Smooth muscle cell (in vitro differentiated cells): ENCODE data around the gene COTL1. TPM values are rescaled to one million over a fixed set of nuclear protein-coding genes. Genes with fewer than 3 reads are reported as not detected.
"Not testable (repeated sequence)": the region's sequence is repeated elsewhere in the genome, so short reads cannot be mapped to it uniquely, and the experiment has no call there.

Source experiments
- DNase-seq: peaks from one replicate; lab custom pipeline; 2025; ENCODE audit not compliant: unreplicated experiment; lab: John Stamatoyannopoulos, UW
- H2AFZ ChIP-seq: fragments of 200-600 bp; sonication (generic); 2 replicates; pipeline ENCODE4 v1.6.0; 2016; ENCODE audit warnings: antibody characterized with exemption, low read depth, mild to moderate bottlenecking
- H3F3A ChIP-seq: fragments of 200-600 bp; sonication (generic); 2 replicates; pipeline ENCODE4 v1.6.0; 2017; ENCODE audit warnings: antibody characterized with exemption, low read depth
- H3K27ac ChIP-seq: fragments of 200-600 bp; sonication (generic); 2 replicates; pipeline ENCODE4 v1.5.1; 2016; ENCODE audit warnings: low read depth, mild to moderate bottlenecking
- H3K27me3 ChIP-seq: fragments of 200-600 bp; sonication (generic); 2 replicates; pipeline ENCODE4 v1.6.1; 2016; ENCODE audit warnings: low read depth, mild to moderate bottlenecking
- H3K36me3 ChIP-seq: fragments of 200-600 bp; sonication (generic); 2 replicates; pipeline ENCODE4 v1.5.1; 2016; ENCODE audit warnings: low read depth
- H3K4me1 ChIP-seq: fragments of 200-600 bp; sonication (generic); 2 replicates; pipeline ENCODE4 v1.5.1; 2016; ENCODE audit warnings: low read depth
- H3K4me2 ChIP-seq: fragments of 200-600 bp; sonication (generic); 2 replicates; pipeline ENCODE4 v1.6.0; 2016; ENCODE audit warnings: mild to moderate bottlenecking
- H3K4me3 ChIP-seq: fragments of 200-600 bp; sonication (generic); 2 replicates; pipeline ENCODE4 v1.5.1; 2016; ENCODE audit warnings: mild to moderate bottlenecking
- H3K79me2 ChIP-seq: fragments of 200-600 bp; sonication (generic); 2 replicates; pipeline ENCODE4 v1.6.0; 2016; ENCODE audit warnings: low read depth, mild to moderate bottlenecking
- H3K9ac ChIP-seq: fragments of 200-600 bp; sonication (generic); 2 replicates; pipeline ENCODE4 v1.6.0; 2016; ENCODE audit warnings: low read depth
- H3K9me3 ChIP-seq: fragments of 200-600 bp; sonication (generic); replicated peaks from 2 replicates; pipeline ENCODE4 v1.5.1; 2016; ENCODE audit warnings: low read depth
- H4K20me1 ChIP-seq: fragments of 200-600 bp; sonication (generic); 2 replicates; pipeline ENCODE4 v1.6.0; 2016; ENCODE audit warnings: low read depth
- CTCF ChIP-seq: fragments of 200-600 bp; sonication (generic); IDR thresholded peaks from 2 replicates; pipeline ENCODE4 v1.5.1; 2017; ENCODE audit warnings: borderline replicate concordance, mild to moderate bottlenecking, antibody characterized with exemption; ENCODE audit not compliant: insufficient read depth, poor library complexity, severe bottlenecking
- WGBS: methylation state at CpG from one replicate; pipeline ENCODE4 v1.1.7; 2016; ENCODE audit warnings: low lambda C conversion rate; 5-methylcytosine and 5-hydroxymethylcytosine counted together
- polyA plus RNA-seq: library from polyadenylated mRNA; unstranded; fragments of >200 nt; fragmentation: Nextera tagmentation; extraction: Ambion mirVana; gene quantifications from 2 replicates; pipeline ENCODE4 v1.2.1, GENCODE V29; 2016
- total RNA-seq: library from RNA; depleted of rRNA; stranded (reverse); fragments of >200 nt; gene quantifications from 2 replicates; pipeline ENCODE4 v1.2.3, GENCODE V29; 2014

The COTL1 gene
- total and polyA plus RNA-seq, 2 experiments from 2014 or later: 81.2 to 233 TPM

GRCh38 chr16:84518804-84519341, 99.0 kb downstream of the COTL1 start:
- Histone ChIP-seq H3K9ac (no peak overlapping the region), H3K4me3 (no peak overlapping the region), H3K4me1 (peaks cover 4% of the 10 kb centered on the region), H4K20me1 (no peaks in the 10 kb centered on the region), H3K36me3 (no peaks in the 10 kb centered on the region), H3K27me3 (no peaks in the 10 kb centered on the region), H3K4me2 (no peak overlapping the region), H3F3A (no peaks in the 10 kb centered on the region), H3K27ac (no peak overlapping the region), H2AFZ (no peak overlapping the region), H3K79me2 (no peaks in the 10 kb centered on the region), H3K9me3 (no peaks in the 10 kb centered on the region)
- 91% methylated on average over 17 of the region's 17 CpGs for WGBS
- no peak for DNase-seq
- TF ChIP-seq CTCF: no peak

- not testable (repeated sequence) for H3K27ac ChIP-seq, H3K27me3 ChIP-seq, H3K9me3 ChIP-seq, H3K36me3 ChIP-seq, H4K20me1 ChIP-seq, H3K4me2 ChIP-seq, H2AFZ ChIP-seq, H3K9ac ChIP-seq, H3K4me1 ChIP-seq, H3F3A ChIP-seq, H3K79me2 ChIP-seq, DNase-seq, H3K4me3 ChIP-seq
- 87% methylated on average over 3 of the region's 3 CpGs for WGBS
Measured at GRCh38 chr16:84518220-84518619, 99.7 kb downstream of the COTL1 start.

GRCh38 chr16:84517366-84517765, 100.5 kb downstream of the COTL1 start:
- no peaks in the 10 kb centered on the region for H3K79me2 ChIP-seq
- H3K4me3 ChIP-seq: no peak overlapping the region
- no peaks in the 10 kb centered on the region for H3K36me3 ChIP-seq
- WGBS: 71% methylated on average over 12 of the region's 12 CpGs
- H3F3A ChIP-seq: no peaks in the 10 kb centered on the region
- H3K4me2 ChIP-seq: no peak overlapping the region
- no peak for DNase-seq
- no peak for TF ChIP-seq CTCF
- H3K27ac ChIP-seq: no peak overlapping the region
- peaks cover 9% of the 10 kb centered on the region for H3K4me1 ChIP-seq
- H4K20me1 ChIP-seq: no peaks in the 10 kb centered on the region
- H3K9ac ChIP-seq: no peak overlapping the region
- H3K9me3 ChIP-seq: no peaks in the 10 kb centered on the region
- H3K27me3 ChIP-seq: no peaks in the 10 kb centered on the region
- H2AFZ ChIP-seq: no peak overlapping the region

Other genes starting within 250 kb of the COTL1 start
- 3.1 and 3.2 TPM in 2 replicates for gene ATP2C2, start 249.5 kb downstream of the COTL1 start, total RNA-seq
- gene ATP2C2, start 249.5 kb downstream of the COTL1 start, polyA plus RNA-seq: 1.6 and 4.1 TPM in 2 replicates
- gene MEAK7, start 113.4 kb downstream of the COTL1 start, total RNA-seq: 26.4 and 28.2 TPM in 2 replicates
- 32.1 and 44.8 TPM in 2 replicates for gene MEAK7, start 113.4 kb downstream of the COTL1 start, polyA plus RNA-seq
- 20.8 and 35.4 TPM in 2 replicates for gene KLHL36, start 30.4 kb upstream of the COTL1 start, total RNA-seq
- gene KLHL36, start 30.4 kb upstream of the COTL1 start, polyA plus RNA-seq: 18.0 and 21.6 TPM in 2 replicates
- 47.4 and 52.5 TPM in 2 replicates for gene USP10, start 81.9 kb upstream of the COTL1 start, total RNA-seq
- 56.1 and 59.0 TPM in 2 replicates for gene USP10, start 81.9 kb upstream of the COTL1 start, polyA plus RNA-seq
- 63.1 and 104 TPM in 2 replicates for gene CRISPLD2, start 201.9 kb upstream of the COTL1 start, total RNA-seq
- 79.7 and 105 TPM in 2 replicates for gene CRISPLD2, start 201.9 kb upstream of the COTL1 start, polyA plus RNA-seq